ENCODE results near the gene HDAC6. TPM values are rescaled to one million over a fixed set of nuclear protein-coding genes. Genes with fewer than 3 reads are reported as not detected.

HDAC6 gene
- total and polyA plus RNA-seq, 8 donors, result 24.9 to 132 (median 31.7) TPM

- no peak for ATAC-seq
- 66 to 74% methylated on average over 13 of the region's 13 CpGs for WGBS, 2 donors
- no peak for FAIRE-seq
These were observed 24.9 kb upstream of the HDAC6 start for GRCh38 chrX:48776818-48777439.

DNA sequence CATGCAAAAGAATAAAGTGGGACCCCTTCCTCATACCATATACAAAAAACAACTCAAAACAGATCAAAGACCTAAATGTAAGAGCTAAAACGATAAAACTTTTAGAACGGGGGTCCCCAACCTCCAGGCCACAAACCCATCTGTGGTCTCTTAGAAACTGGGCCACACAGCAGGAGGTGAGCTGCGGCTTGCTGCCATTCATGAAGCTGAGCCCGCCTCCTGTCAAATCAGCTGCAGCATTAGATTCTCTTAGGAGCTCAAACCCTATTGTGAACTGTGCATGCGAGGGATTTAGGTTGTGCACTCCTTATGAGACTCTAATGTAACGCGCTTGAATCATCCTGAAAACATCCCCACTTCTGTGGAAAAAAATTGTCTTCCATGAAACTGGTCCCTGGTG is 22.5 kb upstream of the HDAC6 start:
- WGBS, 2 donors, result 63 to 75% methylated on average over 7 of the region's 7 CpGs
- H3K4me3 ChIP-seq, result no peak overlapping the region
- intact Hi-C loops (cut with DNase I), result no loop called here
- H3K36me3 ChIP-seq, result no peaks in the 10 kb centered on the region
- no peak overlapping the region for H3K27ac ChIP-seq
- FAIRE-seq, result no peak
- ATAC-seq, result no peak
- TF ChIP-seq, protein P1, sequence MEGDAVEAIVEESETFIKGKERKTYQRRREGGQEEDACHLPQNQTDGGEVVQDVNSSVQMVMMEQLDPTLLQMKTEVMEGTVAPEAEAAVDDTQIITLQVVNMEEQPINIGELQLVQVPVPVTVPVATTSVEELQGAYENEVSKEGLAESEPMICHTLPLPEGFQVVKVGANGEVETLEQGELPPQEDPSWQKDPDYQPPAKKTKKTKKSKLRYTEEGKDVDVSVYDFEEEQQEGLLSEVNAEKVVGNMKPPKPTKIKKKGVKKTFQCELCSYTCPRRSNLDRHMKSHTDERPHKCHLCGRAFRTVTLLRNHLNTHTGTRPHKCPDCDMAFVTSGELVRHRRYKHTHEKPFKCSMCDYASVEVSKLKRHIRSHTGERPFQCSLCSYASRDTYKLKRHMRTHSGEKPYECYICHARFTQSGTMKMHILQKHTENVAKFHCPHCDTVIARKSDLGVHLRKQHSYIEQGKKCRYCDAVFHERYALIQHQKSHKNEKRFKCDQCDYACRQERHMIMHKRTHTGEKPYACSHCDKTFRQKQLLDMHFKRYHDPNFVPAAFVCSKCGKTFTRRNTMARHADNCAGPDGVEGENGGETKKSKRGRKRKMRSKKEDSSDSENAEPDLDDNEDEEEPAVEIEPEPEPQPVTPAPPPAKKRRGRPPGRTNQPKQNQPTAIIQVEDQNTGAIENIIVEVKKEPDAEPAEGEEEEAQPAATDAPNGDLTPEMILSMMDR (IDR thresholded peaks at IDR 0.05), result no peak
- DNase-seq, result no peak
- H3K4me1 ChIP-seq, result no peaks in the 10 kb centered on the region
- no peaks in the 10 kb centered on the region for H3K9me3 ChIP-seq
- peaks cover 0 to 12% (median 0%) of the 10 kb centered on the region in 4 donors for H3K27me3 ChIP-seq

More at GRCh38 chrX:48776818-48777439, 24.9 kb upstream of the HDAC6 start:
- no peak for DNase-seq
- H3K4me3 ChIP-seq, result no peak overlapping the region
- peaks cover 0 to 12% (median 0%) of the 10 kb centered on the region in 4 donors for H3K27me3 ChIP-seq
- H3K27ac ChIP-seq, result no peak overlapping the region
- TF ChIP-seq, protein P1 (IDR thresholded peaks at IDR 0.05), result no peak
- H3K4me1 ChIP-seq, result no peaks in the 10 kb centered on the region
- no peaks in the 10 kb centered on the region for H3K36me3 ChIP-seq
- intact Hi-C loops (cut with DNase I), result no loop called here
- H3K9me3 ChIP-seq, result no peaks in the 10 kb centered on the region

- Histone ChIP-seq H3K4me1 (no peaks in the 10 kb centered on the region), H3K9me3 (no peaks in the 10 kb centered on the region), H3K36me3 (no peaks in the 10 kb centered on the region), H3K27me3 (peaks cover 0 to 12% (median 0%) of the 10 kb centered on the region in 4 donors), H3K4me3 (no peak overlapping the region), H3K27ac (no peak overlapping the region)
- TF ChIP-seq, protein P1 (IDR thresholded peaks at IDR 0.05), result no peak
- ATAC-seq (no peak), DNase-seq (no peak), FAIRE-seq (no peak)
- WGBS, 2 donors, result 84 to 88% methylated on average over 6 of the region's 6 CpGs
- intact Hi-C loops (cut with DNase I), result no loop called here
These were observed 20.2 kb upstream of the HDAC6 start for GRCh38 chrX:48781705-48782104.

- TF ChIP-seq, protein P1 (IDR thresholded peaks at IDR 0.05), result no peak
- FAIRE-seq, result no peak
- 56 to 61% methylated on average over 2 of the region's 2 CpGs for WGBS, 2 donors
These were observed 19.7 kb upstream of the HDAC6 start for GRCh38 chrX:48782216-48782615.

GRCh38 chrX:48782795-48783194 is 19.1 kb upstream of the HDAC6 start:
- no peak for FAIRE-seq
- no peak overlapping the region for H3K4me3 ChIP-seq
- no peak overlapping the region for H3K27ac ChIP-seq
- ATAC-seq, result no peak
- H3K27me3 ChIP-seq, result peaks cover 0 to 9% (median 0%) of the 10 kb centered on the region in 4 donors
- intact Hi-C loops (cut with DNase I), result no loop called here
- H3K36me3 ChIP-seq, result no peaks in the 10 kb centered on the region
- WGBS, 2 donors, result 73 to 75% methylated on average over 12 to 13 of the region's 13 CpGs
- H3K9me3 ChIP-seq, result no peaks in the 10 kb centered on the region
- TF ChIP-seq, protein P1 (IDR thresholded peaks at IDR 0.05), result no peak
- DNase-seq, result peak in 1 of 6 donors; percentile 20
- no peaks in the 10 kb centered on the region for H3K4me1 ChIP-seq

More at GRCh38 chrX:48782216-48782615, 19.7 kb upstream of the HDAC6 start:
- DNase-seq (no peak), ATAC-seq (no peak)
- Histone ChIP-seq H3K4me1 (no peaks in the 10 kb centered on the region), H3K27me3 (peaks cover 0 to 11% (median 0%) of the 10 kb centered on the region in 4 donors), H3K4me3 (no peak overlapping the region), H3K36me3 (no peaks in the 10 kb centered on the region), H3K27ac (no peak overlapping the region), H3K9me3 (no peaks in the 10 kb centered on the region)
- intact Hi-C loops (cut with DNase I), result no loop called here

Measured in pancreas (tissue), 10 donors.